BJ (cell line): Measurements from ENCODE around the gene VCL. TPM values are rescaled to one million over a fixed set of nuclear protein-coding genes. Genes with fewer than 3 reads are reported as not detected.
A peak's percentile ranks its signal among the peaks of the same experiment; 100 is the strongest.

Experiments
- CTCF ChIA-PET: fragments of 350-600 bp; formaldehyde crosslinking; extraction: SDS; loops from one replicate; lab custom pipeline; 2021; ENCODE audit warnings: antibody characterized with exemption, inconsistent platforms; lab: Yijun Ruan, JAX
- POLR2A ChIA-PET: fragments of 300-600 bp; sonication (Branson Sonifier 250); formaldehyde crosslinking; extraction: SDS; loops from one replicate; lab custom pipeline; 2021; ENCODE audit warnings: antibody characterized with exemption; lab: Charles Lee
- DNase-seq: peaks from one replicate; pipeline ENCODE4 v3.0.0-alpha.2; 2011; ENCODE audit warnings: low read depth
- H3K27me3 ChIP-seq: 2 replicates; pipeline ENCODE4 v1.6.0; 2011; ENCODE audit warnings: low read length; ENCODE audit not compliant: control insufficient read depth, insufficient read depth
- H3K36me3 ChIP-seq: 2 replicates; pipeline ENCODE4 v1.5.1; 2011; ENCODE audit warnings: low read length; ENCODE audit not compliant: control insufficient read depth, insufficient read depth
- H3K4me3 ChIP-seq: 2 replicates; pipeline ENCODE4 v1.5.1; 2011; ENCODE audit warnings: low read depth, mild to moderate bottlenecking, control low read depth, low read length
- polyA minus RNA-seq: library from RNA; depleted of rRNA, polyadenylated mRNA; stranded (reverse); fragments of >200 nt; gene quantifications from 2 replicates; pipeline ENCODE4 v1.2.3, GENCODE V29; 2011; rRNA and poly(A)+ RNA removed
- polyA plus RNA-seq: library from polyadenylated mRNA; depleted of rRNA; stranded (reverse); fragments of >200 nt; gene quantifications from 2 replicates; pipeline ENCODE4 v1.2.3, GENCODE V29; 2011; rRNA removed
- TF ChIP-seq, protein P1 (sequence below): IDR thresholded peaks from 2 replicates; pipeline ENCODE4 v1.5.1; 2011; ENCODE audit warnings: low read depth, mild to moderate bottlenecking, control low read depth, inconsistent platforms, low read length, moderate library complexity; ENCODE audit not compliant: insufficient read depth

Gene VCL
- polyA plus RNA-seq, result 235 and 255 TPM in 2 replicates
- polyA minus RNA-seq, result 183 and 193 TPM in 2 replicates

DNA sequence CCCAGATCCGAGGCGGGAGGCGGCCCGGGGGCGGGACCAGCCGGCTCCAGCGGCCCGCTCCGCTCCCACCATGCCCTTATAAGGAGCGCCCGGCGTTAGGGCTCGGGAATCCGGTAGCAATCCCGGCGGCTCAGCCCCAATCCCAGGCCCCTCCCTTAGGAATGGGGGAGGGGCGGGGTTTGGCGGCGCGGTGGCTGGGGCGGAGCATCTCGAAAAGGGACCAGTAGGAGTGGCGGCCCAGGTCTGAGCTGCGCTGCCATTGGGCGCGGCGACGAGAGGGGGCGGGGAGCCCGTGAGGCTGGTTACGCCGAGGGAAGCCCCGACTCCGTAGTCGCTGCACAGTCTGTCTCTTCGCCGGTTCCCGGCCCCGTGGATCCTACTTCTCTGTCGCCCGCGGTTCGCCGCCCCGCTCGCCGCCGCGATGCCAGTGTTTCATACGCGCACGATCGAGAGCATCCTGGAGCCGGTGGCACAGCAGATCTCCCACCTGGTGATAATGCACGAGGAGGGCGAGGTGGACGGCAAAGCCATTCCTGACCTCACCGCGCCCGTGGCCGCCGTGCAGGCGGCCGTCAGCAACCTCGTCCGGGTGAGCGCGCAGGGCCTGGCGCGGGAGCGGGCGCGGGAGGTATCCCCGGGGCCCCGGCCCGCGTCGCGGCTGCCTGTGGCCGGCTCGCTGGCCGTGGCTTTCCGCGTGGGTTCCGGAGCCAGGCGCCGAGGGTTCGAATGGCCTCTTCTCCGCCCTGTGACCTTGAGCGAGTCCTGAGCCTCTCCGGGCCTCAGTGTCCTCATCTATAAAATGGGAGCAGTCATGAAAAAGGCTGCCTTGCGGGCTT, at the start of gene VCL:
TSS of gene VCL (plus strand) at position 330 of the 836 bp plus-strand sequence. CDS start at position 422, 92 bp downstream.
- peak; percentile 89 for DNase-seq
- CTCF ChIA-PET, result interaction anchor here (0.7 to 1.5 kb wide), 4 partner anchors 30 to 76 kb away, joined by 3 read pairs; no protein-coding TSS in a partner anchor
- no peaks in the 10 kb centered on the region for H3K27me3 ChIP-seq
- H3K4me3 ChIP-seq, result peak within 1 kb of the TSS; percentile 95
- POLR2A ChIA-PET, result interaction anchor here (1.5 kb wide), 2 partner anchors 10 to 111 kb away, joined by 3 to 5 read pairs; no protein-coding TSS in a partner anchor
- TF ChIP-seq, protein P1, sequence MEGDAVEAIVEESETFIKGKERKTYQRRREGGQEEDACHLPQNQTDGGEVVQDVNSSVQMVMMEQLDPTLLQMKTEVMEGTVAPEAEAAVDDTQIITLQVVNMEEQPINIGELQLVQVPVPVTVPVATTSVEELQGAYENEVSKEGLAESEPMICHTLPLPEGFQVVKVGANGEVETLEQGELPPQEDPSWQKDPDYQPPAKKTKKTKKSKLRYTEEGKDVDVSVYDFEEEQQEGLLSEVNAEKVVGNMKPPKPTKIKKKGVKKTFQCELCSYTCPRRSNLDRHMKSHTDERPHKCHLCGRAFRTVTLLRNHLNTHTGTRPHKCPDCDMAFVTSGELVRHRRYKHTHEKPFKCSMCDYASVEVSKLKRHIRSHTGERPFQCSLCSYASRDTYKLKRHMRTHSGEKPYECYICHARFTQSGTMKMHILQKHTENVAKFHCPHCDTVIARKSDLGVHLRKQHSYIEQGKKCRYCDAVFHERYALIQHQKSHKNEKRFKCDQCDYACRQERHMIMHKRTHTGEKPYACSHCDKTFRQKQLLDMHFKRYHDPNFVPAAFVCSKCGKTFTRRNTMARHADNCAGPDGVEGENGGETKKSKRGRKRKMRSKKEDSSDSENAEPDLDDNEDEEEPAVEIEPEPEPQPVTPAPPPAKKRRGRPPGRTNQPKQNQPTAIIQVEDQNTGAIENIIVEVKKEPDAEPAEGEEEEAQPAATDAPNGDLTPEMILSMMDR, result no peak
- no peaks in the 10 kb centered on the region; the same call in 1 of the 2 replicates for H3K36me3 ChIP-seq

DNA sequence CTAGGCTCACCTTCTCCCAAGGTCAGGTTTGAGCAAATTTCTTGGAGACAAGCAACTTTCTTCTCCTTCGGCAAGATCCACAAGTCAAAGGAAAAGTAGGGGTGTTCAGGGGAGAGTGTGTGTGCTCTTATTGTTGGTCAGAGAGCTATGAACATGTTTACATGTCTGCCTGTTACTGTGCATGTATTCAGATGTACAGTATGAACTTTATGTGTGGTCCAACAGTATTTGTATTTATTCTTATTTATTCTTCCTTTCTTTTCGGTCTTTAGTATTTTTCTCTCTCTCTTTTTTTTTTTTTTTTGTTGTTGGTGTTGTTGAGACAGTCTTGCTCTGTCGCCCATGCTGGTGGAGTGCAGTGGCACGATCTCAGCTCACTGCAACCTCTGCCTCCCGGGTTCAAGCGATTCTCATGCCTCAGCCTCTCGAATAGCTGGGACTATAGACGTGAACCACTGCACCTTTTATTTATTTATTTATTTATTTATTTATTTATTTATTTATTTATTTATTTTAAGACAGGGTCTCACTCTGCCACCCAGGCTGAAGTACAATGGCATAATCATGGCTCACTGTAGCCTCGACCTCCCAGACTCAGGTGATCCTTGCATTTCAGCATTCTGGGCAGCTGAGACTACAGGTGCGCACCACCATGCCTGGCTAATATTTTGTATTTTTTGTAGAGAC, 48.8 kb upstream of the VCL start:
- H3K27me3 ChIP-seq, result no peaks in the 10 kb centered on the region
- H3K4me3 ChIP-seq, result no peak overlapping the region
- no peaks in the 10 kb centered on the region for H3K36me3 ChIP-seq
- DNase-seq, result no peak
- TF ChIP-seq, protein P1, result no peak
- ChIA-PET POLR2A (no interaction called here), CTCF (interaction anchor here (1.8 to 5.1 kb wide), 2 partner anchors 8 to 63 kb away, joined by 5 to 32 read pairs; no protein-coding TSS in a partner anchor)

DNA sequence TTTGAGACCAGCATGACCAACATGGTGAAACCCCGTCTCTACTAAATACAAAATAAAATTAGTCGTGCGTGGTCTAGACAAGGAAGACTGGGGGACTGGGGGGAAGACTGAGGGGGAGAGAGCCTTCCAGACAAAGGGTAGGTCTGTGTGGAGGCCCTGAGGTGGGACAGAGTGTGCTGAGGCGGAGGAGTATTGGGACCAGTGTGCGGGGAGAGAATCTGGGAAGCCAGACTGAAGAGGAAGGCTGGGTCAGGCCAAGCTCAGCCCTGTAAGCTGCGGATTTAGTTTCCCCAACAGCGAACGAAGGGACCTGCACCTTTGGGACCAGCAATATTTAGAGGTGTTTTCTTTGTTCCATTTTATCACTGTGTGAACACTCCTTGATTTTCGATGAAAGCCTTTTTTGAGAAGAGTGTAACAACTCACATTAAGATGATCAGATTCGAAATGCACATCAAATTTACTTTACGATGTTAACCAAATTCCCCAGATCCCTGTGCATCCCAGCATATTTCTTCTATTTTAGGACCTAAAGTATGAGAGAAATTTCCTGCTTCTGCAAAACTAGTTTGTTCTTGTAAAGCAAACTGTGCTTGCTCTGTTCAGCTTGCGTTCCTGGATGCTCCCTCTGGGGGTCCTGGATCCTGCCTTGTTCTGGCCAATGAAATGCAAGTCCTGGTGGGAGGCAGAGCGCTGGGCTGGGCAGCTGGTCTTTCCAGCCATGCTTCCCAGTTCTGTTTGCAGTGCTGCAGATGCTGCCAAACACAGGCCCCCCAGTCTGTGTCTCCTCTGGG, 47.6 kb upstream of the VCL start:
- ChIA-PET POLR2A (interaction anchor here (0.6 kb wide), 1 partner anchor 220 kb away, joined by 3 read pairs; no protein-coding TSS in a partner anchor), CTCF (interaction anchor here (1.0 to 5.1 kb wide), 3 partner anchors 10 to 130 kb away, joined by 3 to 32 read pairs (median 5); no protein-coding TSS in a partner anchor)
- TF ChIP-seq, protein P1, result peak; percentile 18; the same call in 1 of the 2 replicates
- Histone ChIP-seq H3K36me3 (no peaks in the 10 kb centered on the region), H3K27me3 (no peaks in the 10 kb centered on the region), H3K4me3 (no peak overlapping the region)
- DNase-seq, result no peak

DNA sequence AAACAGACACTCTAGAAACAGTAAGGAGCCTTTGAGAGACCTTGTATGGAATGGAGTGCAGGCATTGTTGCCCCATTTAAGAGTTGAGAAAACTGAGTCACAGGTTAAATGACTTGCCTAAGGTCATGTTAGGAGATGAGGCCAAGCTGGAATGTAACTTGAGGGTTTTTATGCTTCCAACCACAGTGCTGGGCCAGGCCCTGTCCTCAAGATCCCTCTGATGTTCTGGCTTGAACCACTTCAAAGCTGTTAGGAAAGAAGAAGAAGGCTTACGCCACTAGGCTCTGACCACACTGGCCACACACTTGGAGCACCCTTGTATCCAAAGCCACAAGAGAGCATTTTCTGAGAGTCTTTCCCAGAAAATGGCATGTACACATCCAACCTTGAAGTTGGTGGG, 44.3 kb upstream of the VCL start:
- ChIA-PET POLR2A (no interaction called here), CTCF (interaction anchor here (0.9 to 5.1 kb wide), 5 partner anchors 13 to 126 kb away, joined by 4 to 32 read pairs (median 6); no protein-coding TSS in a partner anchor)
- DNase-seq, result no peak

More for the DNA sequence above, 44.3 kb upstream of the VCL start:
- TF ChIP-seq, protein P1, result no peak
- Histone ChIP-seq H3K36me3 (no peaks in the 10 kb centered on the region), H3K4me3 (no peak overlapping the region), H3K27me3 (no peaks in the 10 kb centered on the region)
